H9 (cell line): ENCODE data around the gene OOEP. TPM values are rescaled to one million over a fixed set of nuclear protein-coding genes. Genes with fewer than 3 reads are reported as not detected.

Source experiments
- DNase-seq: peaks from one replicate; pipeline ENCODE4 v3.0.0-alpha.2; 2017
- H2AFZ ChIP-seq: one replicate; pipeline ENCODE4 v1.6.1; 2013; ENCODE audit warnings: mild to moderate bottlenecking, low read length, control low read depth, moderate library complexity
- H2AK5ac ChIP-seq: 2 replicates; pipeline ENCODE4 v1.6.1; 2013; ENCODE audit warnings: low read length, control low read depth, mixed read lengths; ENCODE audit not compliant: insufficient read length
- H2BK120ac ChIP-seq: one replicate; pipeline ENCODE4 v1.6.1; 2013; ENCODE audit warnings: low read depth, mild to moderate bottlenecking, low read length, control low read depth, inconsistent platforms; ENCODE audit not compliant: poor library complexity, severe bottlenecking
- H2BK12ac ChIP-seq: 2 replicates; pipeline ENCODE4 v1.6.1; 2013; ENCODE audit warnings: low read length, control low read depth, mixed read lengths, low read depth; ENCODE audit not compliant: insufficient read length
- H2BK15ac ChIP-seq: 2 replicates; pipeline ENCODE4 v1.6.1; 2013; ENCODE audit warnings: low read depth, low read length, control low read depth
- H2BK20ac ChIP-seq: one replicate; pipeline ENCODE4 v1.6.1; 2013; ENCODE audit warnings: low read depth, mild to moderate bottlenecking, low read length, control low read depth, inconsistent platforms; ENCODE audit not compliant: poor library complexity, severe bottlenecking
- H2BK5ac ChIP-seq: 2 replicates; pipeline ENCODE4 v1.6.1; 2013; ENCODE audit warnings: low read length, control low read depth, mixed read lengths; ENCODE audit not compliant: insufficient read length
- H3K14ac ChIP-seq: 2 replicates; pipeline ENCODE4 v1.6.1; 2013; ENCODE audit warnings: low read length, control low read depth; ENCODE audit not compliant: insufficient read depth
- H3K18ac ChIP-seq: 2 replicates; pipeline ENCODE4 v1.6.1; 2013; ENCODE audit warnings: low read depth, mild to moderate bottlenecking, mixed read lengths, low read length, control low read depth; ENCODE audit not compliant: insufficient read length
- H3K23ac ChIP-seq: 2 replicates; pipeline ENCODE4 v1.6.1; 2013; ENCODE audit warnings: low read length, control low read depth, mixed read lengths, low read depth; ENCODE audit not compliant: insufficient read length
- H3K23me2 ChIP-seq: 2 replicates; pipeline ENCODE4 v1.6.1; 2013; ENCODE audit warnings: low read depth, mild to moderate bottlenecking, mixed read lengths, low read length, control low read depth; ENCODE audit not compliant: insufficient read length, poor library complexity, severe bottlenecking
- H3K27ac ChIP-seq: 2 replicates; pipeline ENCODE4 v1.5.1; 2013; ENCODE audit warnings: low read length, control low read depth, mixed read lengths, low read depth; ENCODE audit not compliant: insufficient read length
- H3K27me3 ChIP-seq: 2 replicates; pipeline ENCODE4 v1.6.1; 2013; ENCODE audit warnings: low read length, control low read depth, inconsistent platforms; ENCODE audit not compliant: insufficient read depth
- H3K4ac ChIP-seq: 2 replicates; pipeline ENCODE4 v1.6.1; 2013; ENCODE audit warnings: low read depth, mild to moderate bottlenecking, control low read depth, inconsistent platforms, low read length, moderate library complexity
- H3K4me1 ChIP-seq: 2 replicates; pipeline ENCODE4 v1.6.1; 2013; ENCODE audit warnings: low read length, control low read depth, inconsistent platforms; ENCODE audit not compliant: insufficient read depth
- H3K4me2 ChIP-seq: 2 replicates; pipeline ENCODE4 v1.6.1; 2013; ENCODE audit warnings: low read length, control low read depth, mixed read lengths; ENCODE audit not compliant: insufficient read length, insufficient read depth
- H3K56ac ChIP-seq: 2 replicates; pipeline ENCODE4 v1.6.1; 2013; ENCODE audit warnings: low read depth, mild to moderate bottlenecking, mixed read lengths, low read length, control low read depth; ENCODE audit not compliant: insufficient read length
- H3K79me1 ChIP-seq: 2 replicates; pipeline ENCODE4 v1.6.1; 2013; ENCODE audit warnings: low read depth, mild to moderate bottlenecking, moderate library complexity, low read length, control low read depth, inconsistent platforms; ENCODE audit not compliant: insufficient read depth, poor library complexity, severe bottlenecking
- H3K79me2 ChIP-seq: 2 replicates; pipeline ENCODE4 v1.6.1; 2013; ENCODE audit warnings: low read length, control low read depth, inconsistent platforms; ENCODE audit not compliant: insufficient read depth
- H3K9ac ChIP-seq: 2 replicates; pipeline ENCODE4 v1.6.1; 2013; ENCODE audit warnings: low read length, control low read depth, mixed read lengths; ENCODE audit not compliant: insufficient read length; ENCODE audit errors: extremely low read depth
- H3K9me3 ChIP-seq: one replicate; pipeline ENCODE4 v1.6.1; 2013; ENCODE audit warnings: low read depth, low read length, inconsistent platforms; ENCODE audit not compliant: control insufficient read depth
- H3T11ph ChIP-seq: one replicate; pipeline ENCODE4 v1.6.1; 2013; ENCODE audit warnings: mild to moderate bottlenecking, low read length, control low read depth, inconsistent platforms
- H4K20me1 ChIP-seq: one replicate; pipeline ENCODE4 v1.6.1; 2013; ENCODE audit not compliant: control insufficient read depth, insufficient read length, insufficient read depth
- H4K5ac ChIP-seq: 2 replicates; pipeline ENCODE4 v1.6.1; 2013; ENCODE audit warnings: low read depth, mild to moderate bottlenecking, mixed read lengths, low read length, control low read depth; ENCODE audit not compliant: insufficient read length
- H4K8ac ChIP-seq: replicated peaks from 2 replicates; pipeline ENCODE4 v1.6.1; 2013; ENCODE audit warnings: low read length, control low read depth, mixed read lengths, low read depth; ENCODE audit not compliant: insufficient read length
- H4K91ac ChIP-seq: 2 replicates; pipeline ENCODE4 v1.6.1; 2013; ENCODE audit warnings: low read depth, mild to moderate bottlenecking, moderate library complexity, mixed read lengths, low read length, control low read depth; ENCODE audit not compliant: insufficient read length
- H3K27ac Mint-ChIP-seq, 3 experiments: 2 replicates in 2 of 3; 3 replicates in 1 of 3; pipeline ENCODE4 v1.8.0; 2020 to 2021; ENCODE audit warnings: mixed read lengths in 3 of 3, mild to moderate bottlenecking in 1 of 3, moderate library complexity in 1 of 3
- H3K27me3 Mint-ChIP-seq: 2 replicates; pipeline ENCODE4 v1.8.0; 2021; ENCODE audit warnings: low read depth, mild to moderate bottlenecking, moderate library complexity, mixed read lengths
- H3K36me3 Mint-ChIP-seq, 3 experiments: 2 replicates in 2 of 3; 3 replicates in 1 of 3; pipeline ENCODE4 v1.8.0; 2020 to 2021; ENCODE audit warnings: low read depth in 3 of 3, mixed read lengths in 3 of 3; ENCODE audit not compliant: insufficient read depth in 1 of 3
- H3K4me1 Mint-ChIP-seq, 2 experiments: 2 replicates each; pipeline ENCODE4 v1.8.0; 2020; ENCODE audit warnings: mixed read lengths in 2 of 2
- H3K4me3 Mint-ChIP-seq, 2 experiments: 2 replicates in 1 of 2; 3 replicates in 1 of 2; pipeline ENCODE4 v1.8.0; 2020 to 2021; ENCODE audit warnings: mild to moderate bottlenecking in 2 of 2, mixed read lengths in 2 of 2, moderate library complexity in 1 of 2
- H3K9me3 Mint-ChIP-seq, 2 experiments: 2 replicates in 1 of 2; 3 replicates in 1 of 2; pipeline ENCODE4 v1.8.0; 2020; ENCODE audit warnings: mild to moderate bottlenecking in 2 of 2, mixed read lengths in 2 of 2, moderate library complexity in 1 of 2
- CTCF ChIP-seq: fragments of 200-600 bp; sonication (generic); conservative IDR thresholded peaks from 3 replicates; pipeline ENCODE4 v1.8.0; 2021; ENCODE audit warnings: antibody characterized with exemption, mild to moderate bottlenecking
- WGBS: extraction: QIAGEN DNeasy Blood & Tissue Kit; methylation state at CpG from one replicate; pipeline ENCODE4 v1.1.7; 2013; ENCODE audit warnings: missing lambda C conversion rate, low lambda C conversion rate, mixed read lengths; ENCODE audit not compliant: insufficient read length; ENCODE audit errors: extremely low coverage; 5-methylcytosine and 5-hydroxymethylcytosine counted together
- total RNA-seq: library from RNA; stranded (reverse); gene quantifications from 2 replicates; pipeline ENCODE4 v1.2.1, GENCODE V29; 2021

Gene OOEP
- total RNA-seq, 1 experiment from 2014 or later, result not detected

GRCh38 chr6:73328790-73329189 is 40.9 kb downstream of the OOEP start:
- H3K27ac ChIP-seq, result no peak overlapping the region
- H3K56ac ChIP-seq, result no peak overlapping the region
- no peak overlapping the region for H2AFZ ChIP-seq
- H2BK5ac ChIP-seq, result no peak overlapping the region
- no peak overlapping the region for H4K8ac ChIP-seq
- peaks cover 5 to 6% of the 10 kb centered on the region in 2 experiments; a peak in 3 of 4 replicates for H3K4me1 Mint-ChIP-seq
- no peak overlapping the region for H3K23ac ChIP-seq
- no peak overlapping the region for H4K91ac ChIP-seq
- H3K27me3 Mint-ChIP-seq, result no peaks in the 10 kb centered on the region; the same call in 1 of the 2 replicates
- no peak overlapping the region for H3K4ac ChIP-seq
- no peaks in the 10 kb centered on the region for H4K20me1 ChIP-seq
- no peaks in the 10 kb centered on the region for H3K23me2 ChIP-seq
- no peaks in the 10 kb centered on the region for H3K9me3 ChIP-seq
- no peak for TF ChIP-seq CTCF
- H3K36me3 Mint-ChIP-seq, result no peaks in the 10 kb centered on the region
- H2AK5ac ChIP-seq, result no peak overlapping the region
- H3K4me2 ChIP-seq, result no peak overlapping the region
- no peak overlapping the region for H2BK20ac ChIP-seq
- no peak overlapping the region for H2BK120ac ChIP-seq
- no peak overlapping the region for H3K4me3 Mint-ChIP-seq
- no peaks in the 10 kb centered on the region for H3K27me3 ChIP-seq
- H3K9ac ChIP-seq, result no peak overlapping the region
- no peak for DNase-seq
- H3K27ac Mint-ChIP-seq, result no peak overlapping the region
- no peaks in the 10 kb centered on the region for H3K79me1 ChIP-seq
- no peaks in the 10 kb centered on the region for H3K4me1 ChIP-seq
- no peak overlapping the region for H4K5ac ChIP-seq
- no peaks in the 10 kb centered on the region for H3K79me2 ChIP-seq
- H3K18ac ChIP-seq, result no peak overlapping the region
- no peak overlapping the region for H2BK12ac ChIP-seq
- no peak overlapping the region for H3T11ph ChIP-seq
- H3K9me3 Mint-ChIP-seq, result no peaks in the 10 kb centered on the region
- WGBS, result no CpG with 5 or more reads among the region's 3 CpGs
- H2BK15ac ChIP-seq, result no peak overlapping the region
- no peak overlapping the region for H3K14ac ChIP-seq
